ENCODE data around the gene ATP1A4. TPM values are rescaled to one million over a fixed set of nuclear protein-coding genes. Genes with fewer than 3 reads are reported as not detected.

ATP1A4 gene
- total and polyA plus RNA-seq, 9 of the 15 experiments (the other 6 are each of a cell fraction or from before 2014, with no cell fraction given), result 0.07 TPM; not detected in 8

DNA sequence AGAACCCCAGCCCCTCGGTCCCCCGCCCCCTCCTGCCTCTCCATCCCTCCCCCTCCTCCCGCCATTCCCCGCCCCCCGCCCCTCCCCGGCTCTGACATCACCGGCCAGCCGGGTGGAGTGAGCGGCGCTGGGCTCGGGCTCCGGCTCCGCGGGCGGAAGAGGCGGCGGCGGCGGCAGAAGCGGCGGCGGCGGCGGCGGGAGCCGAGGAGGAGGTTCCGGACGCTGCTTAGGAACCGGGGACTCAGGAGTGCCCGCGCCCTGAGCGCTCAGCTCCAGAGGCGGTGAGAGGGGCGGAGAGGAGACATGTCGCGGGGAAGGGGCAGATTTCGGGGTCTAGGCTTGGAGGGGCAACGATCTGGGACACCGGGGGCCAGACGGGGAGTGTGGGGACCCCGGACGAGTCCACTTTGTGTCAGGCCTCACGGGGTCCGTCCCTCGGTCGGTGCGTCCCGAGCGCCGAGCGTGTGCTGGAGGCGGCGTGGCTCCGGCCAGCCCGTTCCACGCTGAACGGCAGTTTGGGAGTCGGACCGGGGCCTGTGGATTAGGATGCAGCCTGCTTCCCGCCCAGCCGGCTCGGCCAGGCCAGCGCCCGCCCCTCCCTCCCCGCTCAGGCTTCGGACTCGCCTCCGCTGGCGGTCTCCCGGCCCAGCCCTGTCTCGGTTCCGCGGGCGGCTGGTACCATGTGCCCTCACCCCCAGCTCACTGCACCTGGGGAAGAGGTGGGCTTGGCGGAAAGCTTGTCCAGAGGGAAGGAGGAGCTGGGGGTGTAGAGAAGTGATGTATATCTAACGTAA lies 54.0 kb downstream of the ATP1A4 start, which contains the start of gene PEA15 (continued):
- TF ChIP-seq SMC3 (conservative IDR thresholded peaks at IDR 0.05; ENCODE audit: insufficient read depth, low read depth, low read length) (no peak), ZNF354B (CRISPR knock-in tag; IDR thresholded peaks at IDR 0.05) (no peak), ZNF668 (CRISPR knock-in tag; IDR thresholded peaks at IDR 0.05) (no peak), ZNF239 (CRISPR knock-in tag; IDR thresholded peaks at IDR 0.05) (no peak), MIER1 (IDR thresholded peaks at IDR 0.05; ENCODE audit: low read depth) (no peak), ETS1 (conservative IDR thresholded peaks at IDR 0.05; ENCODE audit: control insufficient read depth, low read depth, low read length) (peak; percentile 24), SAFB2 (IDR thresholded peaks at IDR 0.05; ENCODE audit: borderline replicate concordance, low read depth, low read length, severe bottlenecking) (no peak), ATF7 (IDR thresholded peaks at IDR 0.05) (peak; percentile 63), ZSCAN32 (CRISPR knock-in tag; IDR thresholded peaks at IDR 0.05) (no peak), UBTF (IDR thresholded peaks at IDR 0.05; ENCODE audit: borderline replicate concordance in 1 of 2, low read depth in 2 of 2, low read length in 2 of 2) (peak in 1 of 2 experiments; percentile 53; a peak in 1 of 4 replicates), CBX1 (IDR thresholded peaks at IDR 0.05; ENCODE audit: low read depth) (no peak), HMG20B (CRISPR knock-in tag; IDR thresholded peaks at IDR 0.05) (no peak), FOXA3 (CRISPR knock-in tag; conservative IDR thresholded peaks at IDR 0.05 in 1 of 2, IDR thresholded peaks at IDR 0.05 in 1 of 2) (no peak), GABPB1 (CRISPR knock-in tag; IDR thresholded peaks at IDR 0.05) (peak; percentile 67), TCFL5 (CRISPR knock-in tag; conservative IDR thresholded peaks at IDR 0.05) (no peak), LEF1 (IDR thresholded peaks at IDR 0.05) (no peak), CHD4 (IDR thresholded peaks at IDR 0.05; ENCODE audit: insufficient read depth, insufficient replicate concordance, low read depth, low read length, poor library complexity, severe bottlenecking) (no peak), XRCC3 (IDR thresholded peaks at IDR 0.05) (no peak)
- TF ChIP-seq, protein P1, sequence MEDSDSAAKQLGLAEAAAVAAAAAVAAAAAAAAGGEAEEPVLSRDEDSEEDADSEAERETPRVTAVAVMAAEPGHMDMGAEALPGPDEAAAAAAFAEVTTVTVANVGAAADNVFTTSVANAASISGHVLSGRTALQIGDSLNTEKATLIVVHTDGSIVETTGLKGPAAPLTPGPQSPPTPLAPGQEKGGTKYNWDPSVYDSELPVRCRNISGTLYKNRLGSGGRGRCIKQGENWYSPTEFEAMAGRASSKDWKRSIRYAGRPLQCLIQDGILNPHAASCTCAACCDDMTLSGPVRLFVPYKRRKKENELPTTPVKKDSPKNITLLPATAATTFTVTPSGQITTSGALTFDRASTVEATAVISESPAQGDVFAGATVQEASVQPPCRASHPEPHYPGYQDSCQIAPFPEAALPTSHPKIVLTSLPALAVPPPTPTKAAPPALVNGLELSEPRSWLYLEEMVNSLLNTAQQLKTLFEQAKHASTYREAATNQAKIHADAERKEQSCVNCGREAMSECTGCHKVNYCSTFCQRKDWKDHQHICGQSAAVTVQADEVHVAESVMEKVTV (CRISPR knock-in tag; IDR thresholded peaks at IDR 0.05), result no peak
- TF ChIP-seq, protein P2, sequence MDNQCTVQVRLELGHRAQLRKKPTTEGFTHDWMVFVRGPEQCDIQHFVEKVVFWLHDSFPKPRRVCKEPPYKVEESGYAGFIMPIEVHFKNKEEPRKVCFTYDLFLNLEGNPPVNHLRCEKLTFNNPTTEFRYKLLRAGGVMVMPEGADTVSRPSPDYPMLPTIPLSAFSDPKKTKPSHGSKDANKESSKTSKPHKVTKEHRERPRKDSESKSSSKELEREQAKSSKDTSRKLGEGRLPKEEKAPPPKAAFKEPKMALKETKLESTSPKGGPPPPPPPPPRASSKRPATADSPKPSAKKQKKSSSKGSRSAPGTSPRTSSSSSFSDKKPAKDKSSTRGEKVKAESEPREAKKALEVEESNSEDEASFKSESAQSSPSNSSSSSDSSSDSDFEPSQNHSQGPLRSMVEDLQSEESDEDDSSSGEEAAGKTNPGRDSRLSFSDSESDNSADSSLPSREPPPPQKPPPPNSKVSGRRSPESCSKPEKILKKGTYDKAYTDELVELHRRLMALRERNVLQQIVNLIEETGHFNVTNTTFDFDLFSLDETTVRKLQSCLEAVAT (IDR thresholded peaks at IDR 0.05), result 0 out of 4 replicates have a peak, but pooled peaks of 1 of the 2 experiments have one; percentile 31

All from K562 (cell line).